Fibroblast of lung (primary cell): ENCODE results near the gene DCPS. TPM values are rescaled to one million over a fixed set of nuclear protein-coding genes. Genes with fewer than 3 reads are reported as not detected.

Experiments
- DNase-seq, 2 donors: peaks; one replicate each; pipeline versions ENCODE4 v3.0.0 to v3.0.0-alpha.2; 2010; ENCODE audit warnings: low read depth in 2 of 2
- H2AFZ ChIP-seq: 2 replicates; pipeline ENCODE4 v1.5.1; 2012; ENCODE audit warnings: low read length, control low read depth, inconsistent platforms
- H3K27ac ChIP-seq: 2 replicates; pipeline ENCODE4 v1.5.1; 2011; ENCODE audit warnings: low read length, control low read depth; ENCODE audit not compliant: insufficient read depth
- H3K27me3 ChIP-seq: 2 replicates; pipeline ENCODE4 v1.5.1; 2011; ENCODE audit warnings: mild to moderate bottlenecking, low read length; ENCODE audit not compliant: control insufficient read depth, insufficient read depth
- H3K36me3 ChIP-seq: 2 replicates; pipeline ENCODE4 v1.5.1; 2011; ENCODE audit warnings: low read length; ENCODE audit not compliant: control insufficient read depth, insufficient read depth
- H3K4me1 ChIP-seq: 2 replicates; pipeline ENCODE4 v1.5.1; 2011; ENCODE audit warnings: low read length; ENCODE audit not compliant: control insufficient read depth, insufficient read depth; ENCODE audit errors: extremely low read depth
- H3K4me2 ChIP-seq: 2 replicates; pipeline ENCODE4 v1.5.1; 2011; ENCODE audit warnings: low read length, control low read depth; ENCODE audit not compliant: insufficient read depth; ENCODE audit errors: extremely low read depth
- H3K4me3 ChIP-seq, 4 experiments: fragments of 200-600 bp in 1 of 4; sonication (generic) in 1 of 4; replicated peaks in 1 of 4; 2 replicates each; pipeline ENCODE4 v1.5.1; 2011 to 2016; ENCODE audit warnings: low read length in 4 of 4, low read depth in 3 of 4, mild to moderate bottlenecking in 3 of 4, control low read depth in 2 of 4, inconsistent platforms in 1 of 4, mixed read lengths in 1 of 4; ENCODE audit not compliant: insufficient read depth in 1 of 4; ENCODE audit errors: control extremely low read depth in 1 of 4
- H3K79me2 ChIP-seq: 2 replicates; pipeline ENCODE4 v1.5.1; 2012; ENCODE audit warnings: mild to moderate bottlenecking, low read length, inconsistent platforms; ENCODE audit not compliant: control insufficient read depth, insufficient read depth
- H3K9ac ChIP-seq: 2 replicates; pipeline ENCODE4 v1.5.1; 2011; ENCODE audit warnings: mild to moderate bottlenecking, low read length, control low read depth; ENCODE audit not compliant: insufficient read depth
- H3K9me3 ChIP-seq: 2 replicates; pipeline ENCODE4 v1.5.1; 2012; ENCODE audit warnings: low read depth, low read length; ENCODE audit not compliant: control insufficient read depth, insufficient read depth
- H4K20me1 ChIP-seq: 2 replicates; pipeline ENCODE4 v1.5.1; 2011; ENCODE audit warnings: low read length; ENCODE audit not compliant: control insufficient read depth, insufficient read depth; ENCODE audit errors: extremely low read depth
- EZH2 ChIP-seq: IDR thresholded peaks from 2 replicates; pipeline ENCODE4 v1.5.1; 2012; ENCODE audit warnings: low read length, control low read depth, mild to moderate bottlenecking; ENCODE audit errors: missing control alignments
- polyA plus RNA-seq, 2 donors: library from polyadenylated mRNA; depleted of rRNA in 1 of 2; stranded (reverse) in 1 of 2; unstranded in 1 of 2; fragments of >200 nt; gene quantifications; 2 replicates each; pipeline ENCODE4 v1.2.1, GENCODE V29; 2011 to 2012; ENCODE audit warnings: missing spikeins in 1 of 2
- total RNA-seq: library from RNA; depleted of rRNA; stranded (reverse); fragments of >200 nt; gene quantifications from 2 replicates; pipeline ENCODE4 v1.2.1, GENCODE V29; 2014
- TF ChIP-seq, protein P1 (sequence below), 2 donors: IDR thresholded peaks in 1 of 2; conservative IDR thresholded peaks in 1 of 2; 1 replicate in 1 of 2; 2 replicates in 1 of 2; pipeline ENCODE4 v1.5.1; 2011 to 2012; ENCODE audit warnings: low read length in 2 of 2, control low read depth in 1 of 2, inconsistent platforms in 1 of 2, low read depth in 1 of 2, mild to moderate bottlenecking in 1 of 2

The DCPS gene
- total and polyA plus RNA-seq, 2 donors (not counting 1 experiment from before 2014, with no cell fraction given) = 13.0 to 22.7 TPM

- no peak overlapping the region for H3K4me3 ChIP-seq
- DNase-seq = peak in 1 of 2 donors; percentile 75
- no peak overlapping the region for H3K27ac ChIP-seq
- H2AFZ ChIP-seq = no peak overlapping the region
- no peaks in the 10 kb centered on the region for H3K27me3 ChIP-seq
- H3K79me2 ChIP-seq = no peaks in the 10 kb centered on the region
- TF ChIP-seq, protein P1, sequence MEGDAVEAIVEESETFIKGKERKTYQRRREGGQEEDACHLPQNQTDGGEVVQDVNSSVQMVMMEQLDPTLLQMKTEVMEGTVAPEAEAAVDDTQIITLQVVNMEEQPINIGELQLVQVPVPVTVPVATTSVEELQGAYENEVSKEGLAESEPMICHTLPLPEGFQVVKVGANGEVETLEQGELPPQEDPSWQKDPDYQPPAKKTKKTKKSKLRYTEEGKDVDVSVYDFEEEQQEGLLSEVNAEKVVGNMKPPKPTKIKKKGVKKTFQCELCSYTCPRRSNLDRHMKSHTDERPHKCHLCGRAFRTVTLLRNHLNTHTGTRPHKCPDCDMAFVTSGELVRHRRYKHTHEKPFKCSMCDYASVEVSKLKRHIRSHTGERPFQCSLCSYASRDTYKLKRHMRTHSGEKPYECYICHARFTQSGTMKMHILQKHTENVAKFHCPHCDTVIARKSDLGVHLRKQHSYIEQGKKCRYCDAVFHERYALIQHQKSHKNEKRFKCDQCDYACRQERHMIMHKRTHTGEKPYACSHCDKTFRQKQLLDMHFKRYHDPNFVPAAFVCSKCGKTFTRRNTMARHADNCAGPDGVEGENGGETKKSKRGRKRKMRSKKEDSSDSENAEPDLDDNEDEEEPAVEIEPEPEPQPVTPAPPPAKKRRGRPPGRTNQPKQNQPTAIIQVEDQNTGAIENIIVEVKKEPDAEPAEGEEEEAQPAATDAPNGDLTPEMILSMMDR (conservative IDR thresholded peaks at IDR 0.05 in 1 of 2, IDR thresholded peaks at IDR 0.05 in 1 of 2; ENCODE audit: low read depth in 1 of 2, low read length in 2 of 2) = no peak
- TF ChIP-seq EZH2 = no peak
- H3K9me3 ChIP-seq = no peaks in the 10 kb centered on the region
- no peaks in the 10 kb centered on the region for H4K20me1 ChIP-seq
- H3K9ac ChIP-seq = no peak overlapping the region
- H3K4me1 ChIP-seq = peaks cover 18% of the 10 kb centered on the region
- H3K4me2 ChIP-seq = no peak overlapping the region
- peaks cover 5% of the 10 kb centered on the region for H3K36me3 ChIP-seq
Measured at GRCh38 chr11:126334659-126335462, 31.0 kb downstream of the DCPS start.

- Histone ChIP-seq H4K20me1 (no peaks in the 10 kb centered on the region), H3K27ac (no peak overlapping the region), H3K4me3 (no peak overlapping the region), H3K9ac (no peak overlapping the region), H3K9me3 (no peaks in the 10 kb centered on the region), H3K36me3 (peaks cover 5% of the 10 kb centered on the region), H2AFZ (no peak overlapping the region), H3K27me3 (no peaks in the 10 kb centered on the region), H3K79me2 (no peaks in the 10 kb centered on the region), H3K4me2 (no peak overlapping the region), H3K4me1 (peaks cover 18% of the 10 kb centered on the region)
- TF ChIP-seq, protein P1 (conservative IDR thresholded peaks at IDR 0.05 in 1 of 2, IDR thresholded peaks at IDR 0.05 in 1 of 2; ENCODE audit: low read depth in 1 of 2, low read length in 2 of 2) = no peak
- no peak for DNase-seq
Measured at GRCh38 chr11:126335463-126335760, 31.6 kb downstream of the DCPS start.

DNA sequence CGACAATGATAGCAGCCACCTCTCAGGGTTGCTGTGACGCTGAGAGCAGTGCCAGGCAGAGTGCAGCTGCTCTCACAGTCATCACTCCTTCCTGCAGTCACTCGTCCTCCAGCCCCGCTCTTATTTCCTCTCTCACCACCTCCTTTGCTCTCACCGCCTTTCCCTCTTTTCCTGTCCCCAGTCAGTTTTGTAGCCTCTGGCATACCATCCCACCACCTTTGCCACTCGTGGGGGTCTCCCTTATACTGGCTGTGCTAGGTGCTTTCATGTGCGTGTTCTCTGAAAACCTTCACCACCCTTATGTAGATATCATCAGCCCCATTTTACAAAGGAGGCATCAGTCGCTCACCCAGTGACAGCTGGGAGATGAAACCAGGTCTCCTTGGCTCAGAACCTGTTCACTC lies 32.3 kb downstream of the DCPS start:
- Histone ChIP-seq H4K20me1 (no peaks in the 10 kb centered on the region), H3K4me2 (no peak overlapping the region), H3K27ac (no peak overlapping the region), H2AFZ (no peak overlapping the region), H3K9ac (no peak overlapping the region), H3K9me3 (no peaks in the 10 kb centered on the region), H3K4me1 (peaks cover 18% of the 10 kb centered on the region), H3K4me3 (no peak overlapping the region), H3K36me3 (peaks cover 5% of the 10 kb centered on the region), H3K79me2 (no peaks in the 10 kb centered on the region), H3K27me3 (no peaks in the 10 kb centered on the region)
- TF ChIP-seq, protein P1 (conservative IDR thresholded peaks at IDR 0.05 in 1 of 2, IDR thresholded peaks at IDR 0.05 in 1 of 2; ENCODE audit: low read depth in 1 of 2, low read length in 2 of 2) = no peak
- TF ChIP-seq EZH2 = no peak
- no peak for DNase-seq
